Stimulated activated naive CD8-positive, alpha-beta T cell treated with anti-CD3 and anti-CD28 coated beads, Interleukin-15, amount 100 ng/mL, for 72 hours (primary cell): ENCODE results near the gene KXD1.
A peak's percentile ranks its signal among the peaks of the same experiment; 100 is the strongest.
"Not testable (repeated sequence)": the region's sequence is repeated elsewhere in the genome, so short reads cannot be mapped to it uniquely, and the experiment has no call there.

Experiments
- ATAC-seq: fragments of 150-1000 bp; cut with Tn5 transposase; 2 replicates; pipeline ENCODE4 v1.10.0; 2021; ENCODE audit warnings: mild to moderate bottlenecking, moderate library complexity
- DNase-seq, 2 donors: peaks; one replicate each; pipeline ENCODE4 v3.0.0; 2021 to 2022
- H3K27ac Mint-ChIP-seq, 2 donors: one replicate each; pipeline ENCODE4 v1.8.0; 2022; ENCODE audit warnings: mild to moderate bottlenecking in 2 of 2, mixed read lengths in 2 of 2, moderate library complexity in 2 of 2
- H3K27me3 Mint-ChIP-seq: one replicate; pipeline ENCODE4 v1.8.0; 2022; ENCODE audit warnings: mixed read lengths
- H3K4me1 Mint-ChIP-seq: one replicate; pipeline ENCODE4 v1.8.0; 2022; ENCODE audit warnings: mild to moderate bottlenecking, mixed read lengths
- H3K4me3 Mint-ChIP-seq, 2 donors: one replicate each; pipeline ENCODE4 v1.8.0; 2022; ENCODE audit warnings: mild to moderate bottlenecking in 2 of 2, mixed read lengths in 2 of 2, moderate library complexity in 1 of 2
- H3K9me3 Mint-ChIP-seq, 2 donors: one replicate each; pipeline ENCODE4 v1.8.0; 2022; ENCODE audit warnings: mixed read lengths in 2 of 2

Gene KXD1

GRCh38 chr19:18557411-18558201 is at the start of gene KXD1:
Gene KXD1 (plus strand): TSS chr19:18557870. CDS start chr19:18562057, 4,187 bp downstream.
- no peaks in the 10 kb centered on the region for H3K27me3 Mint-ChIP-seq
- DNase-seq (peak; percentile 96 to 98), ATAC-seq (peak; percentile 99)
- H3K9me3 Mint-ChIP-seq, result no peaks in the 10 kb centered on the region
- peaks cover 36% of the 10 kb centered on the region for H3K4me1 Mint-ChIP-seq
- H3K27ac Mint-ChIP-seq, result peak within 1 kb of the TSS; percentile 98
- peak within 1 kb of the TSS; percentile 83 to 98 for H3K4me3 Mint-ChIP-seq

GRCh38 chr19:18508585-18508984 is 49.1 kb upstream of the KXD1 start:
- ATAC-seq (no peak), DNase-seq (no peak)
- Mint-ChIP-seq H3K4me1 (peaks cover 76% of the 10 kb centered on the region), H3K4me3 (no peak overlapping the region), H3K27ac (no peak overlapping the region), H3K9me3 (no peaks in the 10 kb centered on the region), H3K27me3 (no peaks in the 10 kb centered on the region)

GRCh38 chr19:18510216-18510615 is 47.5 kb upstream of the KXD1 start:
- Mint-ChIP-seq H3K4me3 (no peak overlapping the region), H3K27ac (no peak overlapping the region), H3K27me3 (no peaks in the 10 kb centered on the region), H3K4me1 (peaks cover 73% of the 10 kb centered on the region), H3K9me3 (no peaks in the 10 kb centered on the region)
- ATAC-seq (no peak), DNase-seq (no peak)

GRCh38 chr19:18513868-18514267 is 43.8 kb upstream of the KXD1 start:
- no peak overlapping the region for H3K27ac Mint-ChIP-seq
- no peak overlapping the region for H3K4me3 Mint-ChIP-seq
- no peaks in the 10 kb centered on the region for H3K9me3 Mint-ChIP-seq

GRCh38 chr19:18514800-18515682 is 42.6 kb upstream of the KXD1 start:
- peak overlapping the region; percentile 16 to 83 for H3K27ac Mint-ChIP-seq
- DNase-seq (no peak), ATAC-seq (no peak)
- no peaks in the 10 kb centered on the region for H3K9me3 Mint-ChIP-seq
- H3K4me1 Mint-ChIP-seq, result peaks cover 63% of the 10 kb centered on the region
- H3K4me3 Mint-ChIP-seq, result no peak overlapping the region
- no peaks in the 10 kb centered on the region for H3K27me3 Mint-ChIP-seq

More at GRCh38 chr19:18513868-18514267, 43.8 kb upstream of the KXD1 start:
- DNase-seq (no peak), ATAC-seq (no peak)
- Mint-ChIP-seq H3K4me1 (peaks cover 70% of the 10 kb centered on the region), H3K27me3 (no peaks in the 10 kb centered on the region)

GRCh38 chr19:18515959-18516358 is 41.7 kb upstream of the KXD1 start:
- Mint-ChIP-seq H3K4me3 (no peak overlapping the region), H3K4me1 (peaks cover 58% of the 10 kb centered on the region), H3K27ac (peak overlapping the region in 1 of 2 donors; percentile 80)

GRCh38 chr19:18517606-18518005 is 40.1 kb upstream of the KXD1 start:
- Mint-ChIP-seq H3K27me3 (no peaks in the 10 kb centered on the region), H3K4me1 (peaks cover 63% of the 10 kb centered on the region), H3K9me3 (no peaks in the 10 kb centered on the region), H3K4me3 (no peak overlapping the region), H3K27ac (no peak overlapping the region)
- DNase-seq (no peak), ATAC-seq (no peak)

More at GRCh38 chr19:18515959-18516358, 41.7 kb upstream of the KXD1 start:
- Mint-ChIP-seq H3K9me3 (no peaks in the 10 kb centered on the region), H3K27me3 (no peaks in the 10 kb centered on the region)
- ATAC-seq (no peak), DNase-seq (no peak)

GRCh38 chr19:18518639-18519038 is 39.0 kb upstream of the KXD1 start:
- no peak for DNase-seq
- no peak overlapping the region for H3K27ac Mint-ChIP-seq
- H3K9me3 Mint-ChIP-seq, result no peaks in the 10 kb centered on the region
- H3K4me3 Mint-ChIP-seq, result no peak overlapping the region
- H3K4me1 Mint-ChIP-seq, result peaks cover 57% of the 10 kb centered on the region
- ATAC-seq, result no peak
- no peaks in the 10 kb centered on the region for H3K27me3 Mint-ChIP-seq

GRCh38 chr19:18519962-18520847 is 37.5 kb upstream of the KXD1 start:
- H3K4me1 Mint-ChIP-seq, result peaks cover 44% of the 10 kb centered on the region
- ATAC-seq, result no peak
- peak overlapping the region; percentile 89 to 96 for H3K27ac Mint-ChIP-seq
- peak overlapping the region; percentile 89 to 90 for H3K4me3 Mint-ChIP-seq
- no peaks in the 10 kb centered on the region for H3K9me3 Mint-ChIP-seq
- no peaks in the 10 kb centered on the region for H3K27me3 Mint-ChIP-seq
- DNase-seq, result peak; percentile 55 to 63

- ATAC-seq, result no peak
- Mint-ChIP-seq H3K4me3 (peak overlapping the region; percentile 89 to 90), H3K4me1 (peaks cover 35% of the 10 kb centered on the region), H3K27ac (peak overlapping the region; percentile 89 to 96), H3K9me3 (no peaks in the 10 kb centered on the region), H3K27me3 (no peaks in the 10 kb centered on the region)
- DNase-seq, result peak; percentile 34 to 41
These were observed 36.6 kb upstream of the KXD1 start for GRCh38 chr19:18520848-18521691.

GRCh38 chr19:18521692-18522123 is 36.0 kb upstream of the KXD1 start, which contains the start of gene ELL:
Gene ELL (minus strand): TSS chr19:18522070. CDS start chr19:18522055, 15 bp downstream.
- Mint-ChIP-seq H3K27ac (peak within 1 kb of the TSS; percentile 99 to 100), H3K4me1 (peaks cover 29% of the 10 kb centered on the region), H3K4me3 (peak within 1 kb of the TSS; percentile 89 to 90), H3K9me3 (no peaks in the 10 kb centered on the region), H3K27me3 (no peaks in the 10 kb centered on the region)
- ATAC-seq (peak; percentile 15), DNase-seq (no peak)

GRCh38 chr19:18522124-18522861 is 35.4 kb upstream of the KXD1 start:
- no peaks in the 10 kb centered on the region for H3K27me3 Mint-ChIP-seq
- H3K27ac Mint-ChIP-seq, result peak overlapping the region; percentile 99 to 100
- peak overlapping the region; percentile 89 to 90 for H3K4me3 Mint-ChIP-seq
- DNase-seq (peak; percentile 100), ATAC-seq (peak; percentile 92)
- no peaks in the 10 kb centered on the region for H3K9me3 Mint-ChIP-seq
- peaks cover 24% of the 10 kb centered on the region for H3K4me1 Mint-ChIP-seq

- ATAC-seq, H3K27me3 Mint-ChIP-seq, H3K9me3 Mint-ChIP-seq, DNase-seq: not testable (repeated sequence)
- Mint-ChIP-seq H3K4me1 (peaks cover 20% of the 10 kb centered on the region), H3K27ac (peak overlapping the region; percentile 99 to 100), H3K4me3 (peak overlapping the region; percentile 89 to 90)
These were observed 34.7 kb upstream of the KXD1 start for GRCh38 chr19:18522862-18523440.
